AG08395 (cell line): ENCODE measurements around the gene LPCAT1.

Experiments used
- DNase-seq: peaks from one replicate; pipeline ENCODE4 v3.0.0; 2012; ENCODE audit warnings: mixed read lengths, low spot score

Gene LPCAT1

GRCh38 chr5:1497795-1498622, 25.8 kb downstream of the LPCAT1 start:
- no peak for DNase-seq

GRCh38 chr5:1497242-1497777, 26.4 kb downstream of the LPCAT1 start:
- no peak for DNase-seq

GRCh38 chr5:1495525-1495897, 28.2 kb downstream of the LPCAT1 start:
- no peak for DNase-seq

- no peak for DNase-seq
These were observed 28.8 kb downstream of the LPCAT1 start for GRCh38 chr5:1494780-1495524.

- DNase-seq = no peak
These were observed 29.8 kb downstream of the LPCAT1 start for GRCh38 chr5:1493941-1494340.

- DNase-seq = no peak
These were observed 30.3 kb downstream of the LPCAT1 start for GRCh38 chr5:1493413-1493812.

- no peak for DNase-seq
These were observed 31.0 kb downstream of the LPCAT1 start for GRCh38 chr5:1492757-1493156.

GRCh38 chr5:1490376-1490775, 33.4 kb downstream of the LPCAT1 start:
- no peak for DNase-seq

GRCh38 chr5:1489754-1490153, 34.0 kb downstream of the LPCAT1 start:
- no peak for DNase-seq

- DNase-seq = peak; percentile 94
These were observed 34.7 kb downstream of the LPCAT1 start for GRCh38 chr5:1488882-1489680.

GRCh38 chr5:1487079-1487764, 36.5 kb downstream of the LPCAT1 start:
- no peak for DNase-seq

GRCh38 chr5:1486271-1486670, 37.5 kb downstream of the LPCAT1 start:
- no peak for DNase-seq

GRCh38 chr5:1485579-1486118, 38.1 kb downstream of the LPCAT1 start:
- no peak for DNase-seq

GRCh38 chr5:1484730-1485578, 38.8 kb downstream of the LPCAT1 start:
- no peak for DNase-seq

GRCh38 chr5:1483856-1484729, 39.7 kb downstream of the LPCAT1 start:
- DNase-seq = no peak

GRCh38 chr5:1483064-1483463, 40.7 kb downstream of the LPCAT1 start:
- DNase-seq = no peak

GRCh38 chr5:1481959-1482331, 41.8 kb downstream of the LPCAT1 start:
- no peak for DNase-seq

GRCh38 chr5:1481266-1481958, 42.3 kb downstream of the LPCAT1 start:
- no peak for DNase-seq

- DNase-seq = no peak
These were observed 43.0 kb downstream of the LPCAT1 start for GRCh38 chr5:1480806-1481205.
